Measurements from ENCODE around the gene OR2T11. TPM values are rescaled to one million over a fixed set of nuclear protein-coding genes. Genes with fewer than 3 reads are reported as not detected.
"Not testable (repeated sequence)": the region's sequence is repeated elsewhere in the genome, so short reads cannot be mapped to it uniquely, and the experiment has no call there.

The OR2T11 gene, protein sequence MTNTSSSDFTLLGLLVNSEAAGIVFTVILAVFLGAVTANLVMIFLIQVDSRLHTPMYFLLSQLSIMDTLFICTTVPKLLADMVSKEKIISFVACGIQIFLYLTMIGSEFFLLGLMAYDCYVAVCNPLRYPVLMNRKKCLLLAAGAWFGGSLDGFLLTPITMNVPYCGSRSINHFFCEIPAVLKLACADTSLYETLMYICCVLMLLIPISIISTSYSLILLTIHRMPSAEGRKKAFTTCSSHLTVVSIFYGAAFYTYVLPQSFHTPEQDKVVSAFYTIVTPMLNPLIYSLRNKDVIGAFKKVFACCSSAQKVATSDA
- polyA plus RNA-seq (2012; ENCODE audit: low read depth, missing spikeins), result not detected

DNA sequence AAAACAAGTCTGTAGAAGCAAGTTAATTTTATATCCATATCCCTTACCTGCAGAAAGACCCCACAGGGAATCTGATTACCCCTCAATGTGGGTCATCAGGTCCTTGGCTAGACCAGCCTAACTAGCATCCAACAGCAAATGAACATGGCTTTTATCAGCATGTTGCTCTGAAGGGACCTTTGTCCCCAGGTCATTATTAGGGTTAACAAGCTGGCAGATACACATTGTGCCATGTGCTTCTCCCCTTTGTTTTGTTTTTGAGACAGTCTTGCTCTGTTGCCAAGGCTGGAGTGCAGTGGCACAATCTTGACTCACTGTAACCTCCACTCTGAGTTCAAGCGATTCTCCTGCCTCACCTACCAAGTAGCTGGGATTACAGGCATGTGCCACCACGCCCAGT lies at the start of gene OR2T11:
TSS of gene OR2T11 (minus strand) at position 101 of the 400 bp plus-strand sequence. CDS start 7,963 bp downstream, outside the sequence.
- peak; percentile 38 for FAIRE-seq
- not testable (repeated sequence) for DNase-seq (ENCODE audit: insufficient read length, low spot score)

DNA sequence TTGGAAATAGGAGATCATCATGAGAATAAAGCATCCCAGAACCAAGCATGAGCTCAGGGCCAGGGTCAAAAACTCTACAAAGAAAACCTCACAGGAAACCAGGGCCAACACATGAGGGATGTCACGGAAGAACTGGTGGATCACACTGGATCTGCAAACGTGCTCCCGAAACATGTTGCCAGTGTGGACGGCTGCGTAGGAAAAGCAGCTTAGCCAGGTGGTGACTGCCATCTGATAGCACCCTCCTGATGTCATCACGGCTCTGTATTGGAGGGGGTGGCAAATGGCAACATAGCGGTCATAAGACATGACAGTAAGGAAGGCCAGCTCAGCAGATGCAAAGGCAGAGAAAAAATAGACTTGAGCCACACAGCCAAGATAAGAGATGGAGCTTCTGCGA lies 46.8 kb upstream of the OR2T11 start:
- DNase-seq (ENCODE audit: insufficient read length, low spot score) (no peak), FAIRE-seq (no peak)
- no peak for TF ChIP-seq SPI1 (IDR thresholded peaks at IDR 0.05; ENCODE audit: low read depth, low read length)

DNA sequence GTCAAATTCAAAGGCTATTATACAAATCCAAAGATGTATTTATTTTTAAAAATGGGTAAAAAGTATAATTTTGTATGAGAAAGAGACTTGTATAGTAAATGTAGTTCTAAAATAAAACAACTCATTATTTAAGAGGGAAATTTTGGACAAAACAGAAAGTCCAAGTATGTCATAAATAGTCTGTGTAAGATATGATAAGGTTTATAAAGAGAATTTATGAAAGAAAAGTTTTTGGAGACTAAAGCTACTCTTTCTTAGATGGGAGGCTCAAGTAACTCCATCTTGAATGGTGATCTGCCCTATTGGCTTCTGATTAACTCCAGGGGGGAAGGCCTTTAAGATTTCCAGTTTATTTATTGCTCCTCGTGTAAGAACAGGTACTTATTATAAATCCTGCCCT lies 35.1 kb upstream of the OR2T11 start:
- DNase-seq (ENCODE audit: insufficient read length, low spot score) (no peak), FAIRE-seq (no peak)
- TF ChIP-seq TAF1 (IDR thresholded peaks at IDR 0.05; ENCODE audit: low read depth, low read length) (no peak), POU2F2 (IDR thresholded peaks at IDR 0.05; ENCODE audit: low read depth, low read length) (no peak), POLR2AphosphoS5 (IDR thresholded peaks at IDR 0.05; ENCODE audit: low read depth, low read length) (no peak), POLR2A (IDR thresholded peaks at IDR 0.05; ENCODE audit: low read depth, low read length) (no peak), SPI1 (IDR thresholded peaks at IDR 0.05; ENCODE audit: low read depth, low read length) (no peak), PAX5 (IDR thresholded peaks at IDR 0.05; ENCODE audit: insufficient read depth, low read length, severe bottlenecking) (no peak)

DNA sequence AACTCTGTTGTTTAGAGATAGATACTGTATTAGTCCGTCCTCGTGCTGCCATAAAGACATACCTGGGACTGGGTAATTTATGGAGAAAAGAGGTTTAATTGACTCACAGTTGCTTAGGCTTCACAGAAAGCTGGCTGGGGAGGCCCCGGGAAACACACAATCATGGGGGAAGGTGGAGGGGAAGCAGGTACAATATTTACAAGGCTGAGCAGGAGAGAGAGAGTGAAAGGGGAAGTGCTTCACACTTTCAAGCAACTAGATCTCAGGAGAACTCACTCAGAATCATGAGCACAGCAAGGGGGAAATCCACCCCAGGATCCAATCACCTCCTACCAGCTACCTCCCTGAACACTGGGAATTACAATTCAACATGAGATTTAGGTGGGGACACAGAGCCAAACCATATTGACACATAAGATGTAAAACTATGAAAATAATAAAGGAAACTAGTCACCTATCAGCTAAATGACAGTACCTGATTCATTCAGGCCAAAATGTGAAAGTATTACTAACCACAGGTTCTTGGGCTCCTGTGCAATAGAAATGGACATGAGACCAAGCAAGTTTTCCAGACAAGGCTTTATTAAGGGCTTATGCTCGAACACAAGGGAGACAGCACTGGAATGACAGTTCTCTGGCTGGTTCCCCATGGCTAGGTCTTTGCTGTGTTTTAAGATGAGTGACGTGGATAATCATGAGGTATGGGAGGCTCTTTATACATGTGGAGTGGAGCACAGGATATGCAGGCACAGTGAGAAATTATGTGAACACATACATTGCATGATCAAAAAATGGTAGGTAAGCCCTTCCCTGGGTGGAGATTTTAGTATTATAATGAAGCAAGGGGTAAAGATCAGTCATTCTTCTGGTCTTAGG lies 28.8 kb upstream of the OR2T11 start:
- peak; percentile 87 for TF ChIP-seq SPI1 (IDR thresholded peaks at IDR 0.05; ENCODE audit: low read depth, low read length)
- peak; percentile 99 for FAIRE-seq
- not testable (repeated sequence) for DNase-seq (ENCODE audit: insufficient read length, low spot score)

DNA sequence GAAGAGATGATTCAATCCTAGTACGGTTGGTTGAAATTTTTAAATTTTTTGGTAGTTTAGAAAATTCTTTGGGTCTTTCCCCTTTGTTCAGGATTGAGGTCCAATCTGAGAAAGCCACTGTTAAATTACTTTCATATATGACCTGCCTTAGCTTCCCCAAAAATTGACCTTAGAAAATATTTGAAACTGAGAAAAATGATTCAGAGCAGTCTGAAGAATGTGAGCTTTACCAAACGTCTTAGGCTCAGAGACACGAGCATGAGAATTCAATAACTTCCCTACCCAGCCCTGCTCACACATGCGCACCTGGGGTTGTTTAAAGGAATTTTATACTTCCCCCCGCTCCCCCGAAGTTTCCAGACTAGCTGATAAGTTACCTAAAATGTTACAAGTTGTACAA lies 21.9 kb upstream of the OR2T11 start:
- DNase-seq (ENCODE audit: insufficient read length, low spot score), result not testable (repeated sequence)
- FAIRE-seq, result peak; percentile 90

DNA sequence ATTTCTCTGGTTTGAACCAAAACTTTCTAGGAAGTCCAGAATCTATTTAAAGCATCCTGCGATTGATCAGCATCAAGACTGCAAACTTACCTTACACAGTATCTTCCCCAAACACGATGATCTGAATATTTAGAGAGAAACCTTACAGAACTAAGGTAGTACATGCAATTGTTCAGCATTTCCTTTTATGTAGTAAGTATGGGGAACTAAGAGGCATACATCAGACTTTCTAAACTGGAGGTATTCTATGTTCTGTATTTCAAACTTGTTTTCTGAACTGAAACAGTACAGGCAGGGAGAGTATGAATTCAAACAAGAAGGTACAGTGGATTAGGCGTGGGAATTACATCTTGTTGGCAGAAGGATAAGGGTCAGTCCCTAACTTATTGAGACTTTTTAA lies 20.5 kb upstream of the OR2T11 start, which contains the start of gene OR2T27:
TSS of gene OR2T27 (minus strand) at position 175 of the 400 bp plus-strand sequence. CDS start 4,644 bp downstream, outside the sequence.
- peak; percentile 95 for FAIRE-seq
- DNase-seq (ENCODE audit: insufficient read length, low spot score), result not testable (repeated sequence)

DNA sequence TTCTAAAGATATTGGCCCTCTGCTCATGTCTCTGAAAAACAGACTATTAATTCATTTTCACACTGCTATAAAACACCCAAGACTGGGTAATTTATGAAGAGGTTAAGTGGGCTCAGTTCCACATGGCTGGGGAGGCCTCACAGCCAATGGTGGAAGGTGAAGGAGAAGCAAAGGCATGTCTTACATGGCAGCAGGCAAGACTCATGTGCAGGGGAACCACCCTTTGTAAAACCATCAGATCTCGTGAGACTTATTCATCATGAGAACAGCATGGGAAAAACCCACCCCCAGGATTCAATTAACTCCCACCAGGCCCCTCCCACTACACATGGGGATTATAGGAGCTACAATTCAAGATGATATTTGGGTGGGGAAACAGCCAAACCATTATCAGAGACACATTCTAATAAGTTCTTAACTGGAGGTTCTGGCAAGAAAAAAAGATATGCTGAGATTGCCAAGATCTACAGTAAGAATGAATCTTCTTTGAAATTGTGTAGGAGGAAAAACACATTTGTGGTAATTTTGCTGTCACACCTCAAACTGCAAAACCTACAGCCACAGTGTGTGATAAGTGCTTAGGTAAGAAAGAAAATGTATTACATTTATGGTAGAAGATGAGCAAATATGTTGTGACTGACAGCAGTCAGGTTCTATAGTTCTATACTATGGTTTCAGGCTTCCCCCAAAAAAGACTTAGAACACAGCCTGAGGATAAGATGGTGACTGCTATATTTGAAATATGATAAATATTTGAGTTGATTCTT lies 14.1 kb upstream of the OR2T11 start:
- not testable (repeated sequence) for DNase-seq (ENCODE audit: insufficient read length, low spot score)
- peak; percentile 71 for FAIRE-seq

DNA sequence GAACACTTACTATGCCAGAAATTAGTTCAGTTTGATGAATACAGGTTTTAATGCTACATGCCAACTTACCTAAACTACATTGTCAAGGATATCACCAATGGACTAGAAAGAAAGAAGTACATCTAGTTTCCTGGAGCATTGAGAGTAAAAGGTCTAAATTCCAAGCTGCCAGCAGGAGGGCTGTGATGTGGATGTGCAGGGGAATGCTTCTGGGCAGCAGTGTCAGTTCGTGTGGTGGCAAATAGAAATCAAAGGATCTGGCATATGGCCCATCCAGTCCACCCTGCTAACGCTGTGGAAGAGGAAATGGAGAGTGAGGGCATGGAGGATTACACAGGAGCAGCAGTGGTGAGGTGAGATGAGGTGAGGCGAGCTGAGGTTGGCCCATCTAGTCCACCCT lies 10.3 kb upstream of the OR2T11 start, which contains the start of gene OR2T35:
TSS of gene OR2T35 (minus strand) at position 101 of the 400 bp plus-strand sequence. CDS start 6,020 bp downstream, outside the sequence.
- not testable (repeated sequence) for DNase-seq (ENCODE audit: insufficient read length, low spot score); FAIRE-seq

DNA sequence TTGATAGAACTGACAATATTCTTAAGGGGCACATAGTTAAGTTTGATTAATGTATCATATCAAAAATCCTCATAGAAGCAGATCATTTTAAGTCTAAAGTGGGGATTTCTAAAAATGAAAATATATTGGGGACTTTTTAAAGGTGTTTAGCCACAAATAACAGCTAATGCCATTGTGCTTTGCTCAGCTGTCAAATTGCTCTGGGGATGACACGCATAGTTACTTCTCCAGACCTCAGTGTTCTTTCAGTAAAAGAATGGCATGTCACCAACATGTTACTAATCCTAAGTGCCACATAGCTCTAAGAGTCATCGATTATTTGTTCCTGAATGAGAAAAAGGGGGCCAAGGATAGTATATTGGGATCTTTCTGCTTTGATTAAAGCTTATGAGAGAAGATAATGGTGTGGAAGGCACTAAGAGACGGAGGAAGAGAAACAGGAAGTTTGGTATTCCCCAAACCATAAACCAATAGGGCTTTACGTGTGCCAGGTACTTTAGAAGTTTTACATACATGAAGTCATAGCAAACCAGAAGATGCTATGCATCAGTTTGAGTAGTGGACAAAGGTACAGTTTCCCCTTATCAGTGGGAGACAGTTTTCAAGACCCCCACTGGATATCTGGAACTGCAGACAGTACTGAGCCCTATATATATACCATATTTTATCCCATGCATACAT lies 8.2 kb upstream of the OR2T11 start:
- peak; percentile 97 for FAIRE-seq
- DNase-seq (ENCODE audit: insufficient read length, low spot score), result not testable (repeated sequence)

DNA sequence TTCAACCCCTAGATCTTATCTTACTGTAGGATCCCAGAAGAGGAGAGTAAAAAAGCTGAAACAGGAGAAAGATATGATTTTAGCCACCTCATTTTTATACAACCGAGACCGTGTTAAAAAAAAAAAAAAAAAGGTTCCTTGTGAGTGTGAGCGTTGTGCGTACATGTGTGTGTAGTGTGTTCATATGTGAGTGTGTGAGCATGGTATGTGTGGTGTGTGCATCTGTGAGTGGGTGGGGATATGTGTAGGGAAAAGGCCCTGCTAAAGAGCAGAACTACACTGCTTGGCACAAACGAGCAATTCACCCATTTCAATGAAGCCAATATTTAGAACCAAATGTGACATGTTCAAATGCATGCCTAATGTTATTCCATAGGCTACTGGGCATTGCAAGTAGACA lies 6.7 kb upstream of the OR2T11 start:
- not testable (repeated sequence) for DNase-seq (ENCODE audit: insufficient read length, low spot score)
- peak; percentile 97 for FAIRE-seq

DNA sequence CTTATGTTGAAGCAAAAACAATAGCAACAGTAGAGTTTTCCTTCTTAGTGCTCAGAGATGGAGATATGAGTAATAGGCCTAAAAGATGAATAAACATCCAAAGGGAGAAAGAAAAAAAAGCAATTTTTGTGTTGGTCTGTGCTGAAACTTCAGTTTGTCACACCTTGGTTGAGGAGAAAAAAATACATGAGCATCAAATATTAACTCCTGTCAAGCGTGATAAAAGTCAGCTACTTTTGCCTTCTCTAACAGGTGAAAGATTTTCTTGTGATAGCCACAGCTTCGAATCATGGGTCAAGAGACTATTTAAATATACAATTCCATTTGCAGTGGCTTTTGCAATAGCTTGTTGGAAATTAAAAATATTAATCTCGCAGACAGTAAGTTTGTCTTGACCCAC lies 6.0 kb upstream of the OR2T11 start:
- DNase-seq (ENCODE audit: insufficient read length, low spot score), result not testable (repeated sequence)
- FAIRE-seq, result peak; percentile 82

DNA sequence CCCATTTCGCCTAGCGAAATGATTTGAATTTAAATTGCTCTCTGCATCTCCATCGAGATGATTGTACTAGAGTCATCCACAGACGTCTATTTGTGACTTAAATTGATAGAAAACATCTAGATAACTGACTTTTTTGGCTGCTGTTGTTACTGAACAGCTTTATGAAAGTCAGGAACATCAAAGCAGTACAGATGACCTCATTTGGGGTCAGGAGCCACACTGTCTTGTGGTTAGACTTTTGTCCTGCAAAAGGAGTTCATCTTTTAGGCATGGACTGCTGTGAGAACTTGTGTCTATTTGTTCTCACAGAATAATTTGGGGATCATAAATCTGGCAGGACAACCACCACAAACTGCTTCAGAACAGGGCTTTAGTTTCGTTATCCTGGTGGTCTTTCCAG lies 4.8 kb upstream of the OR2T11 start:
- DNase-seq (ENCODE audit: insufficient read length, low spot score), result not testable (repeated sequence)
- peak; percentile 86 for FAIRE-seq

DNA sequence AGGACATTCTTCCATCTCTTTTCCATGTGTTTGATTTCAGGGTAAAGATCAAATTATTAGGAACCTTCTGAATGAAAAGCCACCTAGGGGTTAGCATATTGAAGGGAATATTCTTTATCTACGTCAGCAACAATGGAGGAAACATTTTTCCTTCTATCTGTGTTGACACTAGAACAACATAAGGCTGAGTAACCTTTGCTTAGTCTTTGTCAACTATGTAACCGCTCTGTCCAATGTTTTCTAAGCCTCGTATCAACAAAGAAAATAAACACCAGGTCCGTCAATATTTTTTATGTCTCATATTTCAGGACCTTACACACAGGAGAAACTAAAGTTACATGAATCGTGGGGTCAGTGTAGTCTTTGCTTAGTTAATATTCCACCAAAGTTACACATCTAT lies 1.7 kb upstream of the OR2T11 start:
- FAIRE-seq; DNase-seq (ENCODE audit: insufficient read length, low spot score): not testable (repeated sequence)
